ENCODE results near the gene SF3A2. TPM values are rescaled to one million over a fixed set of nuclear protein-coding genes. Genes with fewer than 3 reads are reported as not detected.
A peak's percentile ranks its signal among the peaks of the same experiment; 100 is the strongest.

SF3A2 gene
- total RNA-seq, 1 donor from 2014 or later = 37.6 TPM

GRCh38 chr19:2202366-2202765 lies 34.3 kb upstream of the SF3A2 start:
- Histone ChIP-seq H3K9ac (ENCODE audit: low read depth in 1 of 3, low read length in 3 of 3) (no peak overlapping the region), H3K4me1 (ENCODE audit: control insufficient read depth in 3 of 3, insufficient read depth in 3 of 3, low read length in 3 of 3) (peaks cover 0 to 8% (median 2%) of the 10 kb centered on the region in 3 donors), H3K4me3 (ENCODE audit: low read length in 3 of 3) (no peak overlapping the region), H3K27me3 (ENCODE audit: control insufficient read depth in 3 of 3, insufficient read depth in 3 of 3, low read length in 3 of 3) (no peaks in the 10 kb centered on the region), H3K36me3 (ENCODE audit: control insufficient read depth in 3 of 3, insufficient read depth in 3 of 3, low read length in 3 of 3) (peaks cover 21 to 40% (median 27%) of the 10 kb centered on the region in 3 donors), H3K9me3 (ENCODE audit: control insufficient read depth in 3 of 3, low read length in 3 of 3) (no peaks in the 10 kb centered on the region), H3K27ac (ENCODE audit: low read depth, low read length) (no peak overlapping the region)

GRCh38 chr19:2207008-2207407 lies 29.6 kb upstream of the SF3A2 start:
- Histone ChIP-seq H3K4me3 (ENCODE audit: low read length in 3 of 3) (no peak overlapping the region), H3K27ac (ENCODE audit: low read depth, low read length) (no peak overlapping the region), H3K4me1 (ENCODE audit: control insufficient read depth in 3 of 3, insufficient read depth in 3 of 3, low read length in 3 of 3) (peaks cover 0 to 14% (median 8%) of the 10 kb centered on the region in 3 donors), H3K27me3 (ENCODE audit: control insufficient read depth in 3 of 3, insufficient read depth in 3 of 3, low read length in 3 of 3) (no peaks in the 10 kb centered on the region), H3K9ac (ENCODE audit: low read depth in 1 of 3, low read length in 3 of 3) (no peak overlapping the region), H3K36me3 (ENCODE audit: control insufficient read depth in 3 of 3, insufficient read depth in 3 of 3, low read length in 3 of 3) (peaks cover 38 to 66% (median 43%) of the 10 kb centered on the region in 3 donors), H3K9me3 (ENCODE audit: control insufficient read depth in 3 of 3, low read length in 3 of 3) (no peaks in the 10 kb centered on the region)

GRCh38 chr19:2207991-2208860 lies 28.4 kb upstream of the SF3A2 start:
- Histone ChIP-seq H3K27ac (ENCODE audit: low read depth, low read length) (peak overlapping the region; percentile 19), H3K4me3 (ENCODE audit: low read length in 3 of 3) (no peak overlapping the region)

GRCh38 chr19:2208975-2209374 lies 27.6 kb upstream of the SF3A2 start:
- Histone ChIP-seq H3K4me3 (ENCODE audit: low read length in 3 of 3) (no peak overlapping the region), H3K36me3 (ENCODE audit: control insufficient read depth in 3 of 3, insufficient read depth in 3 of 3, low read length in 3 of 3) (peaks cover 36 to 66% (median 50%) of the 10 kb centered on the region in 3 donors), H3K4me1 (ENCODE audit: control insufficient read depth in 3 of 3, insufficient read depth in 3 of 3, low read length in 3 of 3) (peaks cover 0 to 14% (median 8%) of the 10 kb centered on the region in 3 donors), H3K27ac (ENCODE audit: low read depth, low read length) (peak overlapping the region; percentile 19), H3K9me3 (ENCODE audit: control insufficient read depth in 3 of 3, low read length in 3 of 3) (no peaks in the 10 kb centered on the region), H3K27me3 (ENCODE audit: control insufficient read depth in 3 of 3, insufficient read depth in 3 of 3, low read length in 3 of 3) (no peaks in the 10 kb centered on the region), H3K9ac (ENCODE audit: low read depth in 1 of 3, low read length in 3 of 3) (no peak overlapping the region)

More at GRCh38 chr19:2207991-2208860, 28.4 kb upstream of the SF3A2 start:
- peaks cover 0 to 14% (median 8%) of the 10 kb centered on the region in 3 donors for H3K4me1 ChIP-seq (ENCODE audit: control insufficient read depth in 3 of 3, insufficient read depth in 3 of 3, low read length in 3 of 3)
- H3K27me3 ChIP-seq (ENCODE audit: control insufficient read depth in 3 of 3, insufficient read depth in 3 of 3, low read length in 3 of 3) = no peaks in the 10 kb centered on the region
- H3K9ac ChIP-seq (ENCODE audit: low read depth in 1 of 3, low read length in 3 of 3) = no peak overlapping the region
- H3K9me3 ChIP-seq (ENCODE audit: control insufficient read depth in 3 of 3, low read length in 3 of 3) = no peaks in the 10 kb centered on the region
- H3K36me3 ChIP-seq (ENCODE audit: control insufficient read depth in 3 of 3, insufficient read depth in 3 of 3, low read length in 3 of 3) = peaks cover 40 to 66% (median 50%) of the 10 kb centered on the region in 3 donors

GRCh38 chr19:2209408-2209807 lies 27.2 kb upstream of the SF3A2 start:
- H3K36me3 ChIP-seq (ENCODE audit: control insufficient read depth in 3 of 3, insufficient read depth in 3 of 3, low read length in 3 of 3) = peaks cover 37 to 67% (median 50%) of the 10 kb centered on the region in 3 donors
- no peak overlapping the region for H3K27ac ChIP-seq (ENCODE audit: low read depth, low read length)
- no peak overlapping the region for H3K4me3 ChIP-seq (ENCODE audit: low read length in 3 of 3)
- no peaks in the 10 kb centered on the region for H3K9me3 ChIP-seq (ENCODE audit: control insufficient read depth in 3 of 3, low read length in 3 of 3)
- peaks cover 0 to 14% (median 8%) of the 10 kb centered on the region in 3 donors for H3K4me1 ChIP-seq (ENCODE audit: control insufficient read depth in 3 of 3, insufficient read depth in 3 of 3, low read length in 3 of 3)
- H3K9ac ChIP-seq (ENCODE audit: low read depth in 1 of 3, low read length in 3 of 3) = no peak overlapping the region
- no peaks in the 10 kb centered on the region for H3K27me3 ChIP-seq (ENCODE audit: control insufficient read depth in 3 of 3, insufficient read depth in 3 of 3, low read length in 3 of 3)

GRCh38 chr19:2210206-2210605 lies 26.4 kb upstream of the SF3A2 start:
- H3K27ac ChIP-seq (ENCODE audit: low read depth, low read length) = no peak overlapping the region
- peaks cover 0 to 14% (median 8%) of the 10 kb centered on the region in 3 donors for H3K4me1 ChIP-seq (ENCODE audit: control insufficient read depth in 3 of 3, insufficient read depth in 3 of 3, low read length in 3 of 3)
- peaks cover 42 to 68% (median 57%) of the 10 kb centered on the region in 3 donors for H3K36me3 ChIP-seq (ENCODE audit: control insufficient read depth in 3 of 3, insufficient read depth in 3 of 3, low read length in 3 of 3)
- H3K9ac ChIP-seq (ENCODE audit: low read depth in 1 of 3, low read length in 3 of 3) = no peak overlapping the region
- no peaks in the 10 kb centered on the region for H3K27me3 ChIP-seq (ENCODE audit: control insufficient read depth in 3 of 3, insufficient read depth in 3 of 3, low read length in 3 of 3)
- no peak overlapping the region for H3K4me3 ChIP-seq (ENCODE audit: low read length in 3 of 3)
- H3K9me3 ChIP-seq (ENCODE audit: control insufficient read depth in 3 of 3, low read length in 3 of 3) = no peaks in the 10 kb centered on the region

- H3K9ac ChIP-seq (ENCODE audit: low read depth in 1 of 3, low read length in 3 of 3) = no peak overlapping the region
- no peaks in the 10 kb centered on the region for H3K27me3 ChIP-seq (ENCODE audit: control insufficient read depth in 3 of 3, insufficient read depth in 3 of 3, low read length in 3 of 3)
- no peak overlapping the region for H3K27ac ChIP-seq (ENCODE audit: low read depth, low read length)
- H3K9me3 ChIP-seq (ENCODE audit: control insufficient read depth in 3 of 3, low read length in 3 of 3) = no peaks in the 10 kb centered on the region
- H3K36me3 ChIP-seq (ENCODE audit: control insufficient read depth in 3 of 3, insufficient read depth in 3 of 3, low read length in 3 of 3) = peaks cover 45 to 72% (median 62%) of the 10 kb centered on the region in 3 donors
- H3K4me3 ChIP-seq (ENCODE audit: low read length in 3 of 3) = no peak overlapping the region
- peaks cover 0 to 14% (median 8%) of the 10 kb centered on the region in 3 donors for H3K4me1 ChIP-seq (ENCODE audit: control insufficient read depth in 3 of 3, insufficient read depth in 3 of 3, low read length in 3 of 3)
Measured at GRCh38 chr19:2210987-2211740, 25.5 kb upstream of the SF3A2 start.

GRCh38 chr19:2212861-2213711 lies 23.5 kb upstream of the SF3A2 start:
- H3K27ac ChIP-seq (ENCODE audit: low read depth, low read length) = no peak overlapping the region
- peaks cover 52 to 78% (median 66%) of the 10 kb centered on the region in 3 donors for H3K36me3 ChIP-seq (ENCODE audit: control insufficient read depth in 3 of 3, insufficient read depth in 3 of 3, low read length in 3 of 3)

GRCh38 chr19:2213799-2214198 lies 22.8 kb upstream of the SF3A2 start:
- Histone ChIP-seq H3K4me1 (ENCODE audit: control insufficient read depth in 3 of 3, insufficient read depth in 3 of 3, low read length in 3 of 3) (peaks cover 0 to 2% (median 0%) of the 10 kb centered on the region in 3 donors), H3K4me3 (ENCODE audit: low read length in 3 of 3) (no peak overlapping the region), H3K9ac (ENCODE audit: low read depth in 1 of 3, low read length in 3 of 3) (peak overlapping the region in 1 of 3 donors; percentile 23), H3K36me3 (ENCODE audit: control insufficient read depth in 3 of 3, insufficient read depth in 3 of 3, low read length in 3 of 3) (peaks cover 53 to 75% (median 66%) of the 10 kb centered on the region in 3 donors), H3K9me3 (ENCODE audit: control insufficient read depth in 3 of 3, low read length in 3 of 3) (no peaks in the 10 kb centered on the region), H3K27me3 (ENCODE audit: control insufficient read depth in 3 of 3, insufficient read depth in 3 of 3, low read length in 3 of 3) (no peaks in the 10 kb centered on the region), H3K27ac (ENCODE audit: low read depth, low read length) (no peak overlapping the region)

More at GRCh38 chr19:2212861-2213711, 23.5 kb upstream of the SF3A2 start:
- Histone ChIP-seq H3K4me1 (ENCODE audit: control insufficient read depth in 3 of 3, insufficient read depth in 3 of 3, low read length in 3 of 3) (peaks cover 0 to 8% (median 4%) of the 10 kb centered on the region in 3 donors), H3K9me3 (ENCODE audit: control insufficient read depth in 3 of 3, low read length in 3 of 3) (no peaks in the 10 kb centered on the region), H3K9ac (ENCODE audit: low read depth in 1 of 3, low read length in 3 of 3) (no peak overlapping the region), H3K4me3 (ENCODE audit: low read length in 3 of 3) (no peak overlapping the region), H3K27me3 (ENCODE audit: control insufficient read depth in 3 of 3, insufficient read depth in 3 of 3, low read length in 3 of 3) (no peaks in the 10 kb centered on the region)
